Naive thymus-derived CD4-positive, alpha-beta T cell (primary cell): ENCODE data around the gene C3. TPM values are rescaled to one million over a fixed set of nuclear protein-coding genes. Genes with fewer than 3 reads are reported as not detected.

Experiments
- ATAC-seq: fragments of 150-1000 bp; cut with Tn5 transposase; 2 replicates; pipeline ENCODE4 v1.10.0; 2021; ENCODE audit warnings: mild to moderate bottlenecking, moderate library complexity
- CTCF ChIA-PET: fragments of 350-600 bp; sonication (Branson Sonifier 250); formaldehyde crosslinking; loops from one replicate; lab custom pipeline; 2021; ENCODE audit warnings: antibody characterized with exemption; lab: Charles Lee
- POLR2A ChIA-PET: fragments of 350-600 bp; sonication (Branson Sonifier 250); formaldehyde crosslinking; loops from one replicate; lab custom pipeline; 2021; ENCODE audit warnings: antibody characterized with exemption, inconsistent platforms; lab: Charles Lee
- DNase-seq, 9 donors: peaks; one replicate each; pipeline versions ENCODE4 v3.0.0 to v3.0.0-alpha.2; 2020 to 2022; ENCODE audit warnings: mixed read lengths in 1 of 9
- H3K27ac ChIP-seq: one replicate; pipeline ENCODE4 v1.7.0; 2013; ENCODE audit warnings: mild to moderate bottlenecking, low read depth, low read length, moderate library complexity
- H3K27me3 ChIP-seq, 2 donors: one replicate each; pipeline ENCODE4 v1.7.0; 2013; ENCODE audit warnings: low read length in 2 of 2, mild to moderate bottlenecking in 2 of 2, moderate library complexity in 2 of 2; ENCODE audit not compliant: control insufficient read depth in 2 of 2, insufficient read depth in 2 of 2
- H3K36me3 ChIP-seq, 3 experiments: 1 replicate in 2 of 3; 2 replicates in 1 of 3; pipeline ENCODE4 v1.7.0; 2013; ENCODE audit warnings: low read length in 3 of 3, mild to moderate bottlenecking in 3 of 3, moderate library complexity in 1 of 3; ENCODE audit not compliant: insufficient read depth in 3 of 3, control insufficient read depth in 2 of 3
- H3K4me1 ChIP-seq, 2 donors: one replicate each; pipeline ENCODE4 v1.7.0; 2013; ENCODE audit warnings: low read length in 2 of 2, mild to moderate bottlenecking in 2 of 2, moderate library complexity in 1 of 2; ENCODE audit not compliant: control insufficient read depth in 2 of 2, insufficient read depth in 2 of 2
- H3K4me3 ChIP-seq: 2 replicates; pipeline ENCODE4 v1.7.0; 2013; ENCODE audit warnings: mild to moderate bottlenecking, low read length
- H3K9me3 ChIP-seq, 3 experiments: 1 replicate in 2 of 3; 2 replicates in 1 of 3; pipeline ENCODE4 v1.7.0; 2013; ENCODE audit warnings: low read length in 3 of 3; ENCODE audit not compliant: control insufficient read depth in 2 of 3
- H3K27ac Mint-ChIP-seq, 9 donors: one replicate each; pipeline ENCODE4 v1.8.0; 2020 to 2022; ENCODE audit warnings: mixed read lengths in 9 of 9, mild to moderate bottlenecking in 8 of 9, moderate library complexity in 5 of 9, inconsistent platforms in 2 of 9
- H3K27me3 Mint-ChIP-seq, 5 donors: one replicate each; pipeline ENCODE4 v1.8.0; 2021 to 2022; ENCODE audit warnings: mixed read lengths in 5 of 5, mild to moderate bottlenecking in 1 of 5
- H3K36me3 Mint-ChIP-seq, 5 donors: one replicate each; pipeline ENCODE4 v1.8.0; 2020 to 2022; ENCODE audit warnings: mixed read lengths in 5 of 5, mild to moderate bottlenecking in 3 of 5, inconsistent platforms in 1 of 5
- H3K4me1 Mint-ChIP-seq, 7 donors: one replicate each; pipeline ENCODE4 v1.8.0; 2020 to 2022; ENCODE audit warnings: mixed read lengths in 7 of 7, mild to moderate bottlenecking in 3 of 7, inconsistent platforms in 1 of 7
- H3K4me3 Mint-ChIP-seq, 10 donors: one replicate each; pipeline ENCODE4 v1.8.0; 2020 to 2022; ENCODE audit warnings: mild to moderate bottlenecking in 10 of 10, mixed read lengths in 10 of 10, moderate library complexity in 6 of 10, inconsistent platforms in 2 of 10
- H3K9me3 Mint-ChIP-seq, 11 donors: one replicate each; pipeline ENCODE4 v1.8.0; 2020 to 2022; ENCODE audit warnings: mixed read lengths in 11 of 11, mild to moderate bottlenecking in 4 of 11, inconsistent platforms in 1 of 11, moderate library complexity in 1 of 11
- intact Hi-C, 2 donors: fragments of 100-400 bp; cut with micrococcal nuclease; formaldehyde crosslinking; loops; one replicate each; pipeline ENCODE4 v1.15.1; 2023
- polyA plus RNA-seq, 2 donors: library from polyadenylated mRNA; unstranded; fragments of 300-500 nt; fragmentation: Illumina TruSeq; gene quantifications; one replicate each; pipeline ENCODE4 v1.2.3, GENCODE V29; 2021
- total RNA-seq, 6 experiments: library from RNA in 5 of 6; stranded (reverse) in 5 of 6; gene quantifications; 1 replicate in 5 of 6; 2 replicates in 1 of 6; pipeline ENCODE4 v1.2.3 and lab custom pipeline; 2021 to 2026

C3 gene
- total and polyA plus RNA-seq, 7 experiments from 2014 or later, result 0.57 to 3.7 (median 1.8) TPM; not detected in 2

GRCh38 chr19:6714749-6715555 lies 5.5 kb downstream of the C3 start:
- no peak overlapping the region for H3K27ac Mint-ChIP-seq
- DNase-seq, result no peak
- no peaks in the 10 kb centered on the region for H3K36me3 Mint-ChIP-seq
- H3K36me3 ChIP-seq, result no peaks in the 10 kb centered on the region
- H3K4me3 ChIP-seq, result no peak overlapping the region
- no peak for ATAC-seq
- intact Hi-C loops, result loop anchor here in 1 of 2 donors (5.0 kb wide), 2 partner anchors 53 to 83 kb away; no protein-coding TSS in a partner anchor
- peaks cover 0 to 6% (median 0%) of the 10 kb centered on the region in 11 donors for H3K9me3 Mint-ChIP-seq
- no peak overlapping the region for H3K4me3 Mint-ChIP-seq
- H3K27me3 ChIP-seq, result peaks cover 0 to 1% of the 10 kb centered on the region in 2 donors
- POLR2A ChIA-PET, result no interaction called here
- no peaks in the 10 kb centered on the region for H3K4me1 ChIP-seq
- CTCF ChIA-PET, result interaction anchor here (0.6 kb wide), 1 partner anchor 47 kb away, joined by 4 read pairs; no protein-coding TSS in a partner anchor
- peaks cover 9 to 23% (median 14%) of the 10 kb centered on the region in 7 donors for H3K4me1 Mint-ChIP-seq
- H3K27ac ChIP-seq, result no peak overlapping the region
- H3K27me3 Mint-ChIP-seq, result peaks cover 6 to 27% (median 16%) of the 10 kb centered on the region in 5 donors
- no peaks in the 10 kb centered on the region for H3K9me3 ChIP-seq

- H3K36me3 Mint-ChIP-seq, result no peaks in the 10 kb centered on the region
- Histone ChIP-seq H3K4me3 (no peak overlapping the region), H3K9me3 (no peaks in the 10 kb centered on the region), H3K27me3 (peaks cover 0 to 5% of the 10 kb centered on the region in 2 donors), H3K4me1 (no peaks in the 10 kb centered on the region), H3K36me3 (no peaks in the 10 kb centered on the region), H3K27ac (no peak overlapping the region)
- CTCF ChIA-PET, result no interaction called here
- ATAC-seq, result no peak
- POLR2A ChIA-PET, result no interaction called here
- H3K9me3 Mint-ChIP-seq, result peaks cover 0 to 6% (median 0%) of the 10 kb centered on the region in 11 donors
- intact Hi-C loops, result no loop called here
- peaks cover 14 to 36% (median 26%) of the 10 kb centered on the region in 5 donors for H3K27me3 Mint-ChIP-seq
- H3K4me3 Mint-ChIP-seq, result no peak overlapping the region
- H3K4me1 Mint-ChIP-seq, result peaks cover 9 to 23% (median 14%) of the 10 kb centered on the region in 7 donors
- DNase-seq, result no peak
- peak overlapping the region in 1 of 9 donors; percentile 14 for H3K27ac Mint-ChIP-seq
These were observed 6.4 kb downstream of the C3 start for GRCh38 chr19:6713773-6714692.

GRCh38 chr19:6712692-6713670 lies 7.5 kb downstream of the C3 start:
- Histone ChIP-seq H3K9me3 (no peaks in the 10 kb centered on the region), H3K27me3 (peaks cover 0 to 5% of the 10 kb centered on the region in 2 donors), H3K36me3 (no peaks in the 10 kb centered on the region), H3K4me1 (no peaks in the 10 kb centered on the region), H3K4me3 (no peak overlapping the region), H3K27ac (no peak overlapping the region)
- ChIA-PET POLR2A (no interaction called here), CTCF (no interaction called here)
- Mint-ChIP-seq H3K9me3 (peaks cover 0 to 6% (median 0%) of the 10 kb centered on the region in 11 donors), H3K4me1 (peaks cover 9 to 23% (median 14%) of the 10 kb centered on the region in 7 donors), H3K27me3 (peaks cover 20 to 44% (median 34%) of the 10 kb centered on the region in 5 donors), H3K4me3 (no peak overlapping the region), H3K36me3 (no peaks in the 10 kb centered on the region), H3K27ac (peak overlapping the region in 1 of 9 donors; percentile 6)
- intact Hi-C loops, result no loop called here
- DNase-seq (no peak), ATAC-seq (no peak)

DNA sequence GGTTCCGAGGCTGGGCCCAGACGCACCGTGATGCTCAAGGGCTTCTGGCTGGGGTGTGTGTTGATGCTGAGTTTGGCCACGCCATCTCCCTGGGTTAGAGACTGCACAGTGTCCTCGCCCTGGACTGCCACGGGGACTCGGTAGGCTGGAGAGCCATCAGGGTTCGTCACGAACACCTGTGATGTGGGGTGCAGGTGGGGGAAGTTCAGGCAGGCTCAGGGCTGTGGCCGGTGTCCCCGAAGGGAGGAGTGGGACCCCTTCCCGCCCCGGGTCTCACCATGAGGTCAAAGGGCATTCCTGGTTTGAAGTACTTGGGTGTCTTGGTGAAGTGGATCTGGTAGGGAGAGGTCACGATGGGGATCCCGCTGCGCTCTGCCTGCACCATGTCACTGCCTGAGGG lies 8.2 kb downstream of the C3 start:
- intact Hi-C loops, result no loop called here
- ChIA-PET POLR2A (no interaction called here), CTCF (no interaction called here)
- H3K9me3 ChIP-seq, result no peaks in the 10 kb centered on the region
- H3K27me3 ChIP-seq, result peaks cover 0 to 5% of the 10 kb centered on the region in 2 donors
- no peak for DNase-seq
- Mint-ChIP-seq H3K36me3 (no peaks in the 10 kb centered on the region), H3K27ac (no peak overlapping the region), H3K4me1 (peaks cover 1 to 19% (median 9%) of the 10 kb centered on the region in 7 donors), H3K27me3 (peaks cover 20 to 46% (median 40%) of the 10 kb centered on the region in 5 donors), H3K9me3 (peaks cover 0 to 6% (median 0%) of the 10 kb centered on the region in 11 donors), H3K4me3 (no peak overlapping the region)
- no peak overlapping the region for H3K4me3 ChIP-seq
- no peaks in the 10 kb centered on the region for H3K4me1 ChIP-seq
- no peak overlapping the region for H3K27ac ChIP-seq
- ATAC-seq, result no peak
- no peaks in the 10 kb centered on the region for H3K36me3 ChIP-seq

DNA sequence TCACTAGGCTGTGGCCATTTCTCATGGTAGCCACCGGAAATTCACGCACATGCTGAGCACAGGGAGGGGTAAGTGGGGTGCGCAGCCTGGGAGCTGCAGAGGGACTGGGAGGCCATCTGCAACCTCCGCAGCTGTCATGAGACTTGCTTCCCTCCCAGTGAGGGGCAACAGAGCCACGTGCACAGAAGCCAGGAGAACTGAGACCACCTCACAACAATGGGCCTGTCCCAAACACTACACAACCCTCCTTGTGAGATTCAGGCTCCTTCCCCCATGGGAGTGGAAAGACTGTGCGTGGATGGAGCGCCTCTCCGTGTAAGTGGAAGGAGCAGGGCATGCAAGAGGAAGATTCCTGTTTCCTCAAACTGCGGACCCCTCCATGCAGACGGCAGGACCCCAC lies 8.8 kb downstream of the C3 start:
- H3K36me3 ChIP-seq, result no peaks in the 10 kb centered on the region
- ChIA-PET CTCF (interaction anchor here (0.5 kb wide), 1 partner anchor 486 kb away, joined by 9 read pairs; no protein-coding TSS in a partner anchor), POLR2A (no interaction called here)
- no peak overlapping the region for H3K27ac Mint-ChIP-seq
- ATAC-seq, result no peak
- H3K27ac ChIP-seq, result no peak overlapping the region
- no peaks in the 10 kb centered on the region for H3K36me3 Mint-ChIP-seq
- H3K9me3 Mint-ChIP-seq, result peaks cover 0 to 6% (median 0%) of the 10 kb centered on the region in 11 donors
- no peaks in the 10 kb centered on the region for H3K9me3 ChIP-seq
- no peak overlapping the region for H3K4me3 ChIP-seq
- no peak overlapping the region for H3K4me3 Mint-ChIP-seq
- H3K27me3 Mint-ChIP-seq, result peaks cover 20 to 46% (median 40%) of the 10 kb centered on the region in 5 donors
- DNase-seq, result no peak
- peaks cover 0 to 18% (median 9%) of the 10 kb centered on the region in 7 donors for H3K4me1 Mint-ChIP-seq
- intact Hi-C loops, result no loop called here
- peaks cover 0 to 5% of the 10 kb centered on the region in 2 donors for H3K27me3 ChIP-seq
- H3K4me1 ChIP-seq, result no peaks in the 10 kb centered on the region

GRCh38 chr19:6711078-6711361 lies 9.4 kb downstream of the C3 start:
- peaks cover 0 to 6% (median 0%) of the 10 kb centered on the region in 11 donors for H3K9me3 Mint-ChIP-seq
- Histone ChIP-seq H3K27me3 (peaks cover 0 to 5% of the 10 kb centered on the region in 2 donors), H3K27ac (no peak overlapping the region), H3K4me3 (no peak overlapping the region), H3K4me1 (no peaks in the 10 kb centered on the region), H3K36me3 (no peaks in the 10 kb centered on the region), H3K9me3 (no peaks in the 10 kb centered on the region)
- peaks cover 0 to 19% (median 9%) of the 10 kb centered on the region in 7 donors for H3K4me1 Mint-ChIP-seq
- no peaks in the 10 kb centered on the region for H3K36me3 Mint-ChIP-seq
- POLR2A ChIA-PET, result no interaction called here
- CTCF ChIA-PET, result interaction anchor here (0.5 kb wide), 1 partner anchor 487 kb away, joined by 9 read pairs; no protein-coding TSS in a partner anchor
- no peak for ATAC-seq
- H3K4me3 Mint-ChIP-seq, result peak overlapping the region in 2 of 10 donors; percentile 35 to 75
- H3K27me3 Mint-ChIP-seq, result peaks cover 20 to 43% (median 40%) of the 10 kb centered on the region in 5 donors
- intact Hi-C loops, result no loop called here
- no peak for DNase-seq
- H3K27ac Mint-ChIP-seq, result no peak overlapping the region
